GM18870 (cell line): ENCODE data around the gene PAX7.

Source experiments
- ATAC-seq: cut with Tn5 transposase; IDR thresholded peaks from one replicate; pipeline ENCODE4 v1.9.1; 2021; ENCODE audit warnings: moderate library complexity; ENCODE audit not compliant: unreplicated experiment

The PAX7 gene

GRCh38 chr1:18640228-18641004, 9.8 kb downstream of the PAX7 start:
- no peak for ATAC-seq

DNA sequence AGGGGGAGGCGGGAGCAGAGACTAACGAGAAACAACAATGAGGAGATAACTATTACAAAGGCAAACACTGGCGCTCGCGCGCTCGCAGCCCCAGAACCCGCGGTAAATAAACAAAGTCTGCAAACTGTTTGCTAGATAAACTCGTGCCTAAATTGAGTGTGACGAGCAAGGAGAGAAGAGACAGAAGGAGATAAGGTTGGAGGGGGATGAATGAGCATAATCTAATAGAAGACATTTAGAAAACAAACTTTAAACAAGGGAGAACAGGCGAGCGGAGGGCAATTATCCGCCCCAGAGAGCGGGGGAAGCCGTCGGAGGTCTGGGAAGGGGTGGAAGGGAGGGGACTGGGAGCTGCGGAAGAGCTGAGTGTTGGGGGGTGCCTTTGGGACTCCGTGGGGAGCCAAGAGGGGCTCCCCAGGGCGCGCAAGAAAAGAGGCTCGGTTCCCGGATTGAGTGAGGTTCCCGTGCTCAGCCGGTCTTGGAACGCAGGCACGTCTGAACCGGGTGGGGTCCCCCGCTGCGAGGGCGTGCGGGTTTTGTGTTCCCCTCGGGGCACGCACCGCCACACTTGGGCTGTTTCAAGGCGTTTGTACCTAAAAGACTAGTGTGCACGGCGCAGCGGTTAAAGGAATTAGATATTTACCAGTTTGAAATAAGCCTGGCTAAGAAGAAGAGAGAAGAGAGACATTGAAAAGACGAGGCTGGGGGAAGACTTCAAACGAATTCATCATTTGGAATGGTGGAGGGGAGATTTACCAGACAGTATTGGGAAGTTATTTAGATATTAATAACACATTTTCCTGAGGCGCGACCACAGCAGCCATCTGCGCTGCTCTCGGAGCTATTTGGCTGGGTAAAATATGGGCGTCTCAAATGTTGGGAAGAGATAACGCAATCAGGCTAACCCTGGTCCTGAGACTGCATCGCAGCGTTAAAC, 10.6 kb downstream of the PAX7 start:
- ATAC-seq = no peak

DNA sequence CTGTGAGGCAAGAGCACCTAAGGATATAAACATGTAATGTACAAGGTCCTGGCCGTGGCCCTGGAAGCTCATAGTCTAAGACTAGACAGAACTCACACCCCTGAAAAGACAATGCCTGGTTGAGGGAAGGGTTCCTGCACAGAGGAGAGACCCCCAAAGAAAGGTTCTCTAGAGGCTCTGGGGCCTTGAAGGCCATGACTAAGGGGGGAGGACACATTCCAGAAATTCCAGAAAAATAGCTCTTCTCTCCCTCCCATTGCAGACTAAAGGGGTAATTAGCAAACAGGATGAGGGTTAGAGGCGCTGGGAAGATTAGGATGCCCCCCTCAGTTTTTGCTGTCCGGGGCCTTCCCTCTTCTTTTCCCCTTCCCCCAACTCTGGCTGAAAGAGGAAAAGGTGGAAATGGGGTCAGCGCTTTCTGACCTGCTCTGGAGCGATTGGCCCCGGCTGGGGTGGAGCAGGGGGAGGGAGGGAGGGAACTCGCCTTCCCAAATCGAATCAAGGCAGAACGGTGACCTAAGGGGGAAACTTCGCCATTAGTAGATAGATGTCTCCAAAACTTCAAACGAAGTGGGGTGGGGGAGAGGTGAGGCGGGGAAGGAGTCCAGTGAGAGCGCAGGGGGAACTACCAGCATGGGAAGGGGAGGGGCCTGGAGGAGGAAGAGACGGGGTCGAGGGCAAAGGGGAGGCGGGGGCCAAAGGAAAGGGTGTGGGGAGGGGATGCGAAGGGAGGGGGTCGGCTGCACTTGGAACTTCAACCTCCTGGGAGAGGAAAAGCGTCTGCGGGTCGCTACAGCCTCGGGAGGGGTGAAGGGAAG, 11.8 kb downstream of the PAX7 start:
- ATAC-seq = no peak

DNA sequence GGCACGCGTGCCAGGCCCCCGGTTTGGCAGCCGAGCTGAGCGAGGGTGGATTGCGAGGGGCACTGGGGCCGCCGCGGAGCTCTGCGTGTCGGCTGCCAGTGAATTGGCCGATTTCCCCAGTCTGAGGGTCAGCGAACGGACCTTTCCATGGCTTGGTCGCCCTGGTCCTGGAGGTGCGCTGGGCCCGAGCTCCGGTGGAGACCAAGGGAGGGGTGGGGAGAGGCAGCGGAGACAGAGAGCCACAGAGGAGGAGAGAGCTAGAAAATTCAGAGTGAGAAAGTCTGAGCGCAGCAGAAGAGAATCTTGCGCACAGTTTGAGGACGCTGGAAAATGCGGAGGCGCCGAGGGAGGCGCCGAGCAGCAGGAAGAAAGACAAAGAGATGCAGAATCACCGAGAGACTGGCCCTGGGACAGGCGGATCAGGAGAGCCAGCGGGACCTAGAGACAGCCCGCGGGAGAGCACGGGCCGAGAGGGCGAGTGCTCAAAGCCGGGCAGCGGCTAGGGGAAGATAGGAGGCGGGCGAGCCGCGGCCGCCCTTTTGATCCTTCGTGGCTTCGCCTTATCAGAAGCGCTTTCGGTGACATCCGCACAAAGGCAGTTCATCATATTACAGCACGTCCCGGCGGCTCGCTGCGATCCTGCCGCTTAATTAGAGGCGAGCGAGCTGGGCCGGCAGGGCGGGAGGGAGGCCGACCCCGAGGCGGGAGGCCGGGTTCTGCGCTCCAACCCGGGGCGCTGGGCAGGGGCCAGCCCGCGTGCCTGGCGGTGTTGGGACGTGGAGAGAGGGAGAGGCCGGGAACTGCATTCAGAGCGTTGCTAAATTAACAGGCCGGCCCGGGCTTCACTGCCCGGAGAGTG, 12.7 kb downstream of the PAX7 start:
- no peak for ATAC-seq

- no peak for ATAC-seq
Measured at GRCh38 chr1:18644013-18644399, 13.4 kb downstream of the PAX7 start.

DNA sequence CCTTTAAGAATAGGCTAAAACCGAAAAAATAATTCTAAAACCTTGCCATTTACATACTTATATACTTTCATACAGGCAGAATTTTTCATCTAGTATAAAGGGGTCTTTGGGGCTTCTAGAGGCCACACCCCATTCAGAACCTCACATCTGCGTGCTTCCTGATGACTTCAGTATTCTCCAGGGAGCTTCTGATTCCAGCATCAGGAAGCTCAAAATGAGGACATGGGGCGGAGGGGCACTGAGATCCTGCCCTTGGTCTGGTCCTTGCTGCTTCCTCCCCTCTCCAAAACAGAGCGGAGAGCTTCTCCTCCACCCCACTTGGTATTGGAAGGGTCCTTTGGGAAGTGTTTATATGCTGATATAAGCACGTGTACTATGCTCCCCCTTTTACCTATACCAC, 13.8 kb downstream of the PAX7 start:
- ATAC-seq = no peak

DNA sequence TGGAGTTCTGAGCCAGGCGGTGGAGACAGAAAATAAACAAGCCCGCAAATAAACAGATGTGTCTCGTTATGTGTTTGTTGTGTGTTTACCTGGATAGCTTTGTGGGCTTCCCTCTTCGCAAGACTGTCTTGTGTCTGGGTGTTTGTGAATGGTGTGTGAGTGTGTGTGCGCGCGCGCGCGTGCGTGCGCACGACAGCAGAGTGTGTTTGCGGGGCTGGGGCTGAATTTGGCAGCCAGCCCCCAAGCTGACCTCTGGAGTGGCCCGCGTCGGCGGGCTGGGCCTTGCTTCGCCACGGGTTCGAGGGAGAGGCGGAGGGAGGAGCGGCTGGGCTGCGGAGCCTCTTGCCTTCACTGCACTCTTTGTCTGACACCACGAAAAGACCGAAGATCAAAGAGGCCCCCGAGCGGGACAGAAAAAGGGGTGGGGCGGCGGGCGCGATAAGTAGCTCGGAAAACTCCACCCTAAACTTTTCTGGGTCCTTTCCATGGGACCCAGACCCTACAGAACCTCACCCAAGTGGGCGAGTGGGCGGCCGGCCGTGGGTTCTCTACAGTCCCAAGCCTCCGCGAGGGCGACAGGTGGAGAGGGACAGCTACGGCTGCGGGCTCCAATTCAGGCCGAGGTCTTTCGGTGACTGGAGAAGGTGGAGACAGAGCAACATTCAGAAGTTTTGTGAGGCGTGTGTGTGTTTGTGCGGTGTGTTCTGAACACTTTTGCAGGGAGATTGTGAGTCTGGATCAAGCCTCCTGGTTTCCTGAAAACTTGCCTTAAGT, 14.5 kb downstream of the PAX7 start:
- no peak for ATAC-seq

GRCh38 chr1:18645747-18646090, 15.1 kb downstream of the PAX7 start:
- no peak for ATAC-seq

DNA sequence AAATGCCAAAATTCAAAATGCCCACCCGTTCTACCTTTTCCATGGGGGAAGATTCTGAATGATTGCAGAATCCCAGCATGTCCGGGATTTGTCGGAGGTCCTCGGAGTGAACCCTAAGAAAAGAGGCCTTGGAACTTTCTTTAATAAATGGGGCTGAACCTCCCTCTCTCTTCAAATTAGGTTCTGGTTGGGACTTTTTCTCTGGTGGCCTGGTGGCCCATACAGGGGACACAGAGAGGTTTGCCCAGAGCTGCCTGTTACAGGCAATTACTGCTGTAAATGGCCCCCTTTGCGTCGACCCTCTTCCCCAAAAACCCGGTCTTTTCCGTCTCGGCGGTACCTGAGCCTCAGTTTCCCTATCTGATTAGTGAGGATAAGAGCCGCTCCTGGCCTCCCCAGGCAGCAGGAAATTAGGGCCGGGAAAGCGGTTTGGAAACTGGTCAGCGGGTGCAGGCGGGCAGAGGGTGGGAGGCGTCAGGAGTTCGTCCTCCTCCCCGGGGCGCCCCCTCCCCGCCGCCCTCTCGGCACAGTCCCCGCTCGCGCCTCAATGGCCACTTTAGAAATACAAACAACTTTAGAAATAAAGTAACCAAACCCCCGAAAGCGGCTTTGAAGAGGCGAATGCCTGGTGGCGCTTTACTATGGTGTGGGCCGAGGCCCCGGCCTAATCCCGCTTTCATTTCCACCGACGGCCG, 15.6 kb downstream of the PAX7 start:
- no peak for ATAC-seq

- no peak for ATAC-seq
Measured at GRCh38 chr1:18646786-18647410, 16.3 kb downstream of the PAX7 start.

GRCh38 chr1:18647681-18648214, 17.1 kb downstream of the PAX7 start:
- no peak for ATAC-seq

DNA sequence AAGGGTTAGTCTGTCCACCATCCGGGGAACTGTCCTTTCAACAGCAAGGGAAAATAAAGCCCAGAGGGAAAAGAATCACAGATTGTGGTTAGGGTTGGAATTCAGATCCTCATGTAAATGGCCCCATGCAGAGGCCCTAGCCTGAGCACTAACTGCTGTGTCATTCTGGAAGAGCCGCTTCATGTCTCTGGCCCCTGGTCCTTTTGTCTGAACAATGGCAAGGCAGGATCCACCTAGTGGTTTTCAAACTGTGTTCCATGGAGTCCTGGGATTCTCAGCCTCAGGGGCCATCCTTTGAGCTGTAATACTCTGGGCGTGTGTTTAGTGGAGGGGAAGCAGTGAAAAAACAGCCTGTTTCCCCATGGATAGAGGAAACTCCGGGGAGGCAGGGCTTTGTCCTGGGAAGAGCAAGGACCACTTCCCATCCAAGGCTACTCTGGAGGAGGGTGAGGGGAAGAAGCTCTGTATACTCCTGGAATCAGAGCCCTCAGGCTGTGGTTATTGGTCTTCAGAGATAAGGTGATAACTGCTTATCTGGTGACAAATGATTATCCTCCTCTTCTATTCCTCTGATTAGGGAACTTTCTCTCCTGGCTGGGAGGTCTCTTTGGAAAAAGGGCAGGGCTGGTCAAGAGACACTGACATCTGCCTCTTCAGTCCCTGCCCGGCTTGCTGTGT, 19.2 kb downstream of the PAX7 start:
- ATAC-seq = no peak

DNA sequence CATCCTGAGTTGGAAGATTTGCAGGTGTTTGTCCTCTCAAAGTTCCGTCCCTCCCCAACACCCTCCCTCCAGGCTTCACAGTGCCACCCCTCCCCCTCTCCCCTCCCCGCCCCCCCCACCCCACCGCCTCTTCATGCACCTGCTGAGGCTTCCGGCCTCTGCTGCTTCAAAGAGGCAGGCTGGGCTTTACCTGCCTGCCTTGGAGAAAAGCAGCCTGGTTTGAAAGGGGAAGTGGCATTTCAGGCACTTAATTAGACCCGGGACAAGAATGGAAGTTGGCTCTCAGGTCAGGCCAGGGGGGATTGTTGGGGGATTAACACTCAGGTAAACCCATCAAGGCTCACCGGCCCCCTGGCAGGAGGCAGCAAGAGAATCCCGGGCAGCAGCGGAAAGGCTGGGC, 21.1 kb downstream of the PAX7 start:
- no peak for ATAC-seq

DNA sequence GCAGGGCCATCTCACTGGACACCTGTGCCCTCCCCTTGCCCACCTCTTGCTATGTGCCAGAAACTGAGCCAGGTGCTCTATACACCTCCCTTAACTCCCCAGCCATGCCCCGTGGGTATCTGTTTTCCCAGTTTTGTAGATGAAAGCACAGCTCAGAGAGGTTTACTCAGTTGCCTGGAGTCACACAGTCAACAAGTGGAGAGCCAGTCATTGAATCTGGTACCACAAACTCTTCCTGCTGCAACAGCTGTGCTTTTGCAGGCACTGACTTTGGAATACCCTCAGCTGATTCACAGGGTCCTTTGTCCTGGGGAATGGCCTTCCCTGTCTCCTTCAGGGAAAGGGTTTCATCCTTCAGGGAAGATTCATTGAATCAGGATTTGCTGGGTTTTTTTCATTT, 22.1 kb downstream of the PAX7 start:
- ATAC-seq = no peak

GRCh38 chr1:18653367-18653766, 22.7 kb downstream of the PAX7 start:
- no peak for ATAC-seq

- no peak for ATAC-seq
Measured at GRCh38 chr1:18653916-18654315, 23.3 kb downstream of the PAX7 start.

- no peak for ATAC-seq
Measured at GRCh38 chr1:18654599-18654998, 24.0 kb downstream of the PAX7 start.
